GM13976 (cell line): ENCODE data around the gene GPHN.

Experiments used
- DNase-seq: peaks from one replicate; pipeline ENCODE4 v3.0.0; 2012; ENCODE audit warnings: low spot score
- in situ Hi-C: fragments of 300-500 bp; cut with MboI; formaldehyde crosslinking; loops from one replicate; pipeline ENCODE4 v1.12.0; 2022; ENCODE audit warnings: low sequenced_read_pairs, mixed read lengths, inconsistent platforms; ENCODE audit not compliant: unreplicated experiment
- TF ChIP-seq, protein P1 (sequence below): IDR thresholded peaks from 2 replicates; pipeline ENCODE4 v1.5.1; 2012; ENCODE audit warnings: borderline replicate concordance, mild to moderate bottlenecking; ENCODE audit not compliant: insufficient read depth; ENCODE audit errors: extremely low read depth, missing control alignments, control extremely low read depth

GPHN gene

GRCh38 chr14:66603945-66604344, 96.0 kb downstream of the GPHN start:
- TF ChIP-seq, protein P1, sequence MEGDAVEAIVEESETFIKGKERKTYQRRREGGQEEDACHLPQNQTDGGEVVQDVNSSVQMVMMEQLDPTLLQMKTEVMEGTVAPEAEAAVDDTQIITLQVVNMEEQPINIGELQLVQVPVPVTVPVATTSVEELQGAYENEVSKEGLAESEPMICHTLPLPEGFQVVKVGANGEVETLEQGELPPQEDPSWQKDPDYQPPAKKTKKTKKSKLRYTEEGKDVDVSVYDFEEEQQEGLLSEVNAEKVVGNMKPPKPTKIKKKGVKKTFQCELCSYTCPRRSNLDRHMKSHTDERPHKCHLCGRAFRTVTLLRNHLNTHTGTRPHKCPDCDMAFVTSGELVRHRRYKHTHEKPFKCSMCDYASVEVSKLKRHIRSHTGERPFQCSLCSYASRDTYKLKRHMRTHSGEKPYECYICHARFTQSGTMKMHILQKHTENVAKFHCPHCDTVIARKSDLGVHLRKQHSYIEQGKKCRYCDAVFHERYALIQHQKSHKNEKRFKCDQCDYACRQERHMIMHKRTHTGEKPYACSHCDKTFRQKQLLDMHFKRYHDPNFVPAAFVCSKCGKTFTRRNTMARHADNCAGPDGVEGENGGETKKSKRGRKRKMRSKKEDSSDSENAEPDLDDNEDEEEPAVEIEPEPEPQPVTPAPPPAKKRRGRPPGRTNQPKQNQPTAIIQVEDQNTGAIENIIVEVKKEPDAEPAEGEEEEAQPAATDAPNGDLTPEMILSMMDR, result no peak
- DNase-seq, result no peak
- in situ Hi-C loops, result no loop called here

GRCh38 chr14:66606826-66607225, 98.9 kb downstream of the GPHN start:
- in situ Hi-C loops, result no loop called here
- TF ChIP-seq, protein P1, result no peak
- DNase-seq, result no peak

DNA sequence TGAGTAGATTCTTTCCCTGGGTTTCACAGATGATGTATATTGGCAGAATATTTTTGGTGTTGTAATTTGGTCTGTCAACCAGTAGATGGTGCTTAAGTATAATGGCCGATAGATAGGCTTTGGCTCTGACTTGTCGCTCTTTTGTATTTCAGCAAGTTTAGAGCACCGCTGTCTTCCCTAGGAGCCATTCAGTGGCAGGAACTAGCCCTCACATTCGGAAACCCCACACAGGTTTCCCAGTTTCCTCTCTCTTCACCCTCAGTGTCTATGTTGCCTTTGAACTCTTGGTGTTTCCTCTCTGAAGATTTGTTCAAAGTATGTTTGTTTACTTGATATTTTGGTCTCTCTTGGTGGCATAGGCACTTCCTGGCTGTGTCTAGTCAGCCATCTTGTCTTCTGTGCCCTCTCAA, 102.2 kb downstream of the GPHN start:
- in situ Hi-C loops, result no loop called here
- DNase-seq, result no peak
- TF ChIP-seq, protein P1, result peak; percentile 11

DNA sequence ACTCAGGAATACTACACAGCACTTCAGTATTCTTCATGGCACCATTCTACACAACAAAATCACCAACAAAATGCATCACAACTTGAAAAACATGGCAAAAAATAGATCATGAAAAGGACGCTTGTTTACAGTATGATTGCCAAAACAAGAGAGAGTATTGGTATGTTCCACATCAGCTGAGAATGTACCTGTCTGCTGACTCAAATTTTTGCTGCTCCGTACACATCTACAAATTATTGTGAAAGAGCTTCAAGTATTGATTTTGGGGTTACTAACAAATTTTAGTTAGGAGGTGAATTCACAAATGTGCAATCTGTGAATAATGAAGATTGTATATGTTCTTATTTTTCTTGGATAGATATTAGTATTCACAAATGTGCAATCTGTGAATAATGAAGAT, 105.4 kb downstream of the GPHN start:
- in situ Hi-C loops, result no loop called here
- TF ChIP-seq, protein P1, result no peak
- DNase-seq, result no peak

- in situ Hi-C loops, result loop anchor here (10.0 kb wide), 1 partner anchor 515 kb away; no protein-coding TSS in a partner anchor
- TF ChIP-seq, protein P1, result no peak
- no peak for DNase-seq
Measured at GRCh38 chr14:66619952-66620351, 112.0 kb downstream of the GPHN start.

GRCh38 chr14:66623838-66624237, 115.9 kb downstream of the GPHN start:
- no peak for DNase-seq
- in situ Hi-C loops, result loop anchor here (10.0 kb wide), 1 partner anchor 511 kb away; no protein-coding TSS in a partner anchor
- TF ChIP-seq, protein P1, result no peak
